ENCODE data around the gene SLC6A3.
A peak's percentile ranks its signal among the peaks of the same experiment; 100 is the strongest.
"Not testable (repeated sequence)": the region's sequence is repeated elsewhere in the genome, so short reads cannot be mapped to it uniquely, and the experiment has no call there.

Gene SLC6A3

DNA sequence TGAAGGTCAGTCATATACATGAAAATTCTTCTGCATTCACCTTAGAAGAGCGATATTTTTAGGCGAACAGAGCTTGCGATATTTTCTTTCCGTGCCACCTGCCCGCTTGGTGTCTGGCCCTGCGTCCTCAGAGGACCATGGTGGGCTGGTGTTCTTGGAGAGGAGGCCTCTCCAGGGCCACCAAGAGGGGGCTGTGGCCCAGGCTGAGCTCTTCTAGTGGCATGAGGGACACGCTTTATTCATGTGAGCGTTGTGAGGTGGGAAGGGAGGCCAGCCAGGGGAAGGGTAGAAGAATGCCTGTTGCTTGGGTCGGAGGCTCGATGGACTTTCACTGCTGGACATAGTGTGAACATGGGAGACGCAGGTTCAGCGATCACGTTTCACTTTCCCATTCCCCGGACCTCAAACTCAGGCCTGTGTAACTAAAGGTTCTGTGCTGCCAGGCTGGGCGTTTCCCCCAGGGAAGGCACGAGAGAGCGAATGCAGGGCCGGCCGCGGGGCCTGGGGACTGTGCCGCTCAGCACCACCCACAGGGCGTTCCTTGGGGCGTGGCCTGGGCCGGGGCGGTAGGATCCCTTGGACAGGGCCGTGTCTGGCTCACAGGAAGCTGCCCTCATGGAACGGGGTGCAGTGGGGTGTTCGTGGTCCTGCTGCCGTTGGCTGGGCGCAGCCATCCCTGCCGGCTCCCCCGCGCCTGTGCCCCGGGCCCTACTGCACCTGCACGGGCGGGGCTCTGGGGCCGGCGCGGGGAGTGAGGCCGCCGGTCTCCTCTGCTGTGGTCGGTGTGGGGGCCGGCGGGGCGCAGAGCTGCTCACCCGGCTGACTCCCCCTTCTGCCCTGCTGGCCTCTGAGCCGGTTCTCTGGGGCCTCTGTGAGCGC lies 59.6 kb downstream of the SLC6A3 start:
- DNase-seq, result peak; percentile 84

DNA sequence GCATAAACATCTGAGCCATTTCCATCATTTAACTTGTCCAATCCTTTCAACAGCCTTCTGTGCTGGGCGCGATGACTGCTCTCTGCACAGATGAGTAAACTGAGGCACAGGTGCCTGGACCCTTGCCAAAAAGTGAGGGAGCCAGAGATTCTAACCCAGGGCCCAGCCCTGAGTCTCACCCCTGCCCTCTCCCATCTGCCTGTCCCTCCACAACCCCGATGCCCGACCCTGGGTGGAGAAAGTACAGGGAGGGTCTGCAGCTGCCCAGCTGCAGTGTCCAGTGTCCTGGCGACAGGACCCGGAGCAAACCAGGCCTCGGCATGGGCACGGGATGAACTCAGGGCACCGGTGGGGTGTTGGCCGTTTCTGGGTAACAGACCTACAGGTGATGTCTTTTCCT lies 60.7 kb downstream of the SLC6A3 start:
- no peak for DNase-seq

GRCh38 chr5:1383886-1384401 lies 61.3 kb downstream of the SLC6A3 start:
- DNase-seq, result no peak

- no peak for DNase-seq
These were observed 61.9 kb downstream of the SLC6A3 start for GRCh38 chr5:1383344-1383743.

DNA sequence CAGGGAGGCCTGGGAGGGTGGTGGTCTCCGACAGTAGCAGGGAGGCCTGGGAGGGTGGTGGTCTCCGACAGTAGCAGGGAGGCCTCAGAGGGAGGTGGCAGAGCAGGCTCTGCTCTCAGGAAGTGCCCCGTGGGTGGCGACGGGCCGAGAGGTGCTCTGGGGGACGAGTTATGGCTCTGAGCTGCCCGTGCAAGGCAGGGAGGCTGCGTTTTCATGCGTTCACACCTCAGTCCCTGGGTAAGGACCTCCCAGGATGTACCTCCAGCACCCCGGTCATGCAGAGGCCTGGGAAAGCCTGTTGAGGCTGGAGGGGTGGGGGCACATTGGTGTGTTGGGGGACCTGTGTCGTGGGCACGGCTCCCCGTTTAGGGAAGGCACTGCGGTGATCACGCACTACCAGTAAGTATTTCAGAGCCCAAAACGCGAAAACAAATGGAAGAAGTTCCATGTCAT lies 63.0 kb downstream of the SLC6A3 start:
- DNase-seq, result no peak

- DNase-seq, result no peak
These were observed 63.6 kb downstream of the SLC6A3 start for GRCh38 chr5:1381370-1382247.

- DNase-seq, result no peak
These were observed 64.3 kb downstream of the SLC6A3 start for GRCh38 chr5:1380910-1381309.

- DNase-seq, result peak; percentile 66
These were observed 65.0 kb downstream of the SLC6A3 start for GRCh38 chr5:1380011-1380817.

DNA sequence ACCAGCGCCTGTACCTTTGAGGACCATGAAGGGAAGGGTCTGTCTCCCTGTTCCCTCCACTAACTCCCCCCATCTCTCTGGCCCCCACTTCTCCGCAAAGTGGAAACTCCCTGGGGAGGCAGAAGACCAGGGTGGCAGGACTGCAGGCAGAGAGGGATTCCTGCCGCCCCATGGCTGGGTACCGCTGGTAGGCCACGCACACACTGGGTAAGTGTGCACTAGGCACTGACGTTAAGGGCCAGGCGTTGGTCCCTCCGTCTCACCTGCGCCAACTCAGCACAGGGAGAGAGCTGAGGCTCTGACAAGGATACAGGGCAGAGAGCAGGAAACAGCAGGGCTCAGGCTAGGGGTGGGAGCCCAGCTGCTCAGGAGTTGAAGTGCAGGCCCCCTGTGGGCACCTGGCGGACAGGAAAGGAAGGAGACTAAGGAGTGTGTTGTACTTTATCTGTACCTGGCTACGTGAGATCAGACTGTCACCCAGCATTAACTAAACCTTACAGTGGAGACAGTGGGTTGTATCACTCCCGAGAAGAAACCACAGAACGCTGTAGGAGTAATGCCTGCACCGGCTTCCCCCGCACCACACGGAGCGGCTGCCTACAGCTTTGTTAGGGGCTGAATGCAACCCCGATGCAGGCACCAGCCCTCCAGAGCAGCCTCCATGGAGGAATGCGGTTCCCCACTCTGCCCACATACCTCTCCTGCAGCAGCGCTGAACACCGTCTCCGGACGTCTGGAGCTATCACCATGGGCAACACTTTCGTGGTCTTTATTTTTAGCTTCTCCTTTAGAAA lies 66.2 kb downstream of the SLC6A3 start:
- no peak for DNase-seq

DNA sequence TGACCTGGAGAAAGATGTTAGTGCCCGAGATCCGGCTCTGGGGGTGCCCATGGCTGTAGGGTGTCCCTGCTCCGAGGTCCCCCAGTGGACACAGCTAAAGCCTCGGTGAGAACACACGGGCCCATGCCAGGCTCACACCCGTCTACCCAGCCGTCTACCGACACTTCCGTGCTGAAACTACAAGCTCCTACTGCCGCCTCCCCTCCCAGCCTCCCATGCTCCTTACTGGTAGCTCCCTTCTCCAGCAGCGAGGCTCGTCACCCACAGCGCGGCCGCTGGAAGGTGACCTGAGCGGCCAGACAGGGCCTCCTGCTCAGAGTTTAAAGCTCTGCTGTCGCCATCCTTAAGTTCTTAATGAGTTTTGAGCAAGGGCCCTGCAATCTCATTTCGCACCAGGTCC lies 67.1 kb downstream of the SLC6A3 start:
- no peak for DNase-seq

GRCh38 chr5:1376981-1377380 lies 68.3 kb downstream of the SLC6A3 start:
- DNase-seq, result no peak

DNA sequence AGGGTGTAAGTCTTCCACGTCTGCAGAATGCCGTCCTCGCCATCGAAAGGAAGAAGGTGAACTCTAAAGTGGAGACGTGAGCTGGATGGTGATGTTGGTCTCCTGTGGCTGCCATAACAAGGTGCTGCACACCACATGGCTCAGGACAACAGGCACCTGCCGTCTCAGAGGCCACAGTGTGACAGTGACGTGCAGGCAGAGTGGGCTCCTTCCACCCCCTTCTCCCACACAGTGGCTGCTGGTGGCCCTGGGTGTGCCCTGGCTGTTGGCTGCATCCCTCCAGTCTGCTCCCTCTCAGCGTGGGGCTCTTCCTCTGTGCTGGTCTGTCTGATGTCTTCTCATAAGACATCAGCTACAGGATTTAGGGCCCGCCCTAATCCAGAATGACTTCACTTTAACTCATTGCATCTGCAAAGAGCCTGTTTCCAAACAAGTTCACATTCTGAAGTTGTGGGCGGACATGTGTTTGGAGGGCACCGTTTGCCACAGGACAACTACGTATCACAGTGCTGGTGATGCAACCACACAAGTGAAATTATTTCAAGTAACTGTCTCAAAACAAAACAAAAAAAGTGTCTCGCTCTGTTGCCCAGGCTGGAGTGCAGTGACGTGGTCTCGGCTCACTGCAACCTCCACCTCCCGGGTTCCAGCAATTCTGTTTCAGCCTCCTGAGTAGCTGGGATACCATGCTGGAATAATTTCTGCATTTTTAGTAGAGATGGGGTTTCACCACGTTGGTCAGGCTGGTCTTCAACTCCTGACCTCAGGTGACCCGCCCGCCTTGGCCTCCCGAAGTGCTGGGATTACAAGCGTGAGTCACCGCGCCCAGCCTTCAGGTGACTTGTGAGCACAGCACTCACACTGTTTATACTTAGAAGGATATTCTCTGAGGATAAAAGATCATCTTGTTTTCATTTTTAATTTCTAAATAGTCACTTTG lies 69.1 kb downstream of the SLC6A3 start:
- DNase-seq, result no peak

DNA sequence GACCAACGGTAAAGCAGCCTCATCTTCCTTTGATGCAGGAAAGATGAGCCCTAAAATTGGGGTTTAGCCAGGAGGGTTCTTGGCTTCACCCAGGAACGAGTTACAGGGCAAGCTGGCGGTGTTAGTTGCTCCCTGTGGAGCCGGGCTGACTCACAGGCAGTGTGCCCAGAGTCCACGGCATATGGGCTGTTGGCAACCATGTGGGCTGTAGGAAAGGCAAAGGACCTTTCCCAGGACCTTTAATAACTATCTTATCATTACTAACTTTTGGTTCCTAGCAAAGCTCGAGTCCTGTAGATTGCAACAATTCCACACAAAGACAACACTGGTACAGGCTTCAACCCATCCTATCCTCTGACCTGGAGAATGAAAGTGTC lies 70.6 kb downstream of the SLC6A3 start:
- no peak for DNase-seq

DNA sequence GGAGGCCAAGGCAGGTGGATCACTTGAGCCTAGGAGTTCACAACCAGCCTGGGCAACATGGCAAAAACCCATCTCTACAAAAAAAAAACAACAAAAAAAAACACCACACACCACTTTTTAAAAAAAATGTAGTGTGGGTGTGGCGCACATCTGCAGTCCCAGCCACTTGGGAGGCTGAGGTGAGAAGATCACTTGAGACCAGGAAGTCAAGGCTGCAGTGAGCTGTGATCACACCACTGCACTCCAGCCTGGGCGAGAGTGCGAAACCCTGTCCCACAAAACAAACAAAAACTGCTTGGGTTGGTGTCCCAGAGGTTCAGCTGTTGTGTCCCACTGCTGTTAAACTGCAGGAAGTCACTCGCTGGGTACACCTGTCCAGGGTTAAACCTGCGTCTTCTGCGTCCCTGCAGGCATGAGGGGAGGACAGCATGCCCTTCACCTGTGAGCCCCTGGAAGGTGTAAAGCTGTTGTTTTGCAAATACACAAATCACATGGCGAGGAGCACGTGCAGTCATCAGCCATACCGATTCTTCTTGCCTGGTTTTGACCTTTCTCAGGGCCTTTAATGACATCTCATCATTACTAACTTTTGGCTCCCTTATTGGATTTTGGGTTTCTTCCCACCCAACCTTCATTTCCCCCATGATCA lies 71.1 kb downstream of the SLC6A3 start:
- DNase-seq, result no peak

- not testable (repeated sequence) for DNase-seq
These were observed 73.3 kb downstream of the SLC6A3 start for GRCh38 chr5:1371972-1372342.

DNA sequence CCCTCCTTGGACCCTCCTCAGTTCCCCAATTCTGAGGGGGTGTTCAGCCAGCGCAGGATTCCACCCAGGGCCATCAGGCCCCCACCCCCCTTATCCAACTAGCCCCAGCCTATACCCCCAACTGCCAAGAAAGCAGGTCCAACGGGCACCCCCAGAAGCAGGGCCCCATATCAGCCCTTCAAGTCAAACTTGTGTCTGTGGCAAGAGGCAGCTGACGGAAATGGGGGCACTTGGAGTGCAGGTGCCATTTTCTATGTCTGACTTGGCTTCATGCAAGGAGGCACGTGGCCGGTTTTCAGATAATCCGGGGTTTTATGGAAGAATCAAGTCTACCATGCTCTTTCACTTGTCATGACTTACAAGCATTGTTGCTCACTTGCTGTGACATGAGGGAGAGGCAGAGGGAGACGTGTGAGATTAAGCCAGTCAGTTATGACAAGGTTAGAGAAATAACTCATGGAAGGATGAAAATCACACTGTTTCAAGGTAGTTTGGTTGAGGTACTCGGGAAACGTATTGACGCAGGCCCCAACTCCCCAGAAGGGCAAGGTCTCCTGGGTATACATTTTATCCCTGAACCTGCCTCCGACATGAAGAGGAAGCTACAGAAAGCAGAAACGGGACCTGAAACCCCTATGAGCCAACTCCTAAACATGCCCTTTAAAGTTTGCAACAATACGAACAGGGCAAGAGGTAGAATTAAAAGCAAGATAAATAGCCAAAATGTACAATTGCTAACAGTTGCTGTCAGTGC lies 73.8 kb downstream of the SLC6A3 start:
- no peak for DNase-seq

DNA sequence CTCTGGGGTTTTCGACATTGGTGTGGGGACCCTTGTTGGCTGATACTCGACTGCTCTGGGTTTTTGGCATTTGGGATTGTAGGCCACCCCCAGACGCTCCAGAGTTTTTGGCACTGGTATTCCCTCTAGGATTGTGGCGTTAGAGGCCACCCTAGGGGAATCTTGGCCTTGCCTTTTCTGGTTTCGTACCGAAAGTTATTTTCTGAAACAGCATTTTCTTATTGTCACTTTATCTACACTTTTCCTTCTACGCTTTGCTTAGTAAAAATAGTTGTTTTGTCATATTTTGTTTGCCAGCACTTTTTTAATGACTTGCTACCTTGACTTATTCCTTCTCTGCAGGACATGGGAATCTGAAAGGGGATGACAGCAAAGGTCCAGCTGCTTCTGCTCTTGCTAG lies 75.2 kb downstream of the SLC6A3 start:
- no peak for DNase-seq

DNA sequence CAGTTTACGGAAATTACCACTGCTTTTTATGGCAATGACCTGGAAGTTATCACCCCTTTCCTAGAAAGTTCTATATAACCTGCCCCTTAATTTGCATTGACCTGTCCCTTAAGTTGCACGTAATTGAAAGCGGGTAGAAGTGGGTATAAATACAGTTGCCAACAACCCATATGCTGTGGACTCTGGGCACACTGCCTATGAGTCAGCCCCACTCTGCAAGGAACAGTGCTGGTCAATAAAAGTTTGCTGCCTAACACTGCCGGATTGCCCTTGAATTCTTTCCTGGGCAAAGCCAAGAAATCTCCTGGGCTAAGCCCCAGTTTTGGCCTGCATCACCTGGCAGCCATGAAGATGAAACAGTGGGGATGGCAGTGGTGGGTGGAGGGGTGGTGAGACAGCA lies 76.5 kb downstream of the SLC6A3 start:
- DNase-seq, result no peak

GRCh38 chr5:1368236-1368635 lies 77.0 kb downstream of the SLC6A3 start:
- no peak for DNase-seq

GRCh38 chr5:1367149-1367548 lies 78.1 kb downstream of the SLC6A3 start:
- no peak for DNase-seq
